NCI-H524 treated with DMSO at 0.1 percent for 48 hours (cell line): ENCODE data around the gene JAG1.

Experiments used
- DNase-seq: peaks from one replicate; lab custom pipeline; 2025; lab: John Stamatoyannopoulos, UW

The JAG1 gene

DNA sequence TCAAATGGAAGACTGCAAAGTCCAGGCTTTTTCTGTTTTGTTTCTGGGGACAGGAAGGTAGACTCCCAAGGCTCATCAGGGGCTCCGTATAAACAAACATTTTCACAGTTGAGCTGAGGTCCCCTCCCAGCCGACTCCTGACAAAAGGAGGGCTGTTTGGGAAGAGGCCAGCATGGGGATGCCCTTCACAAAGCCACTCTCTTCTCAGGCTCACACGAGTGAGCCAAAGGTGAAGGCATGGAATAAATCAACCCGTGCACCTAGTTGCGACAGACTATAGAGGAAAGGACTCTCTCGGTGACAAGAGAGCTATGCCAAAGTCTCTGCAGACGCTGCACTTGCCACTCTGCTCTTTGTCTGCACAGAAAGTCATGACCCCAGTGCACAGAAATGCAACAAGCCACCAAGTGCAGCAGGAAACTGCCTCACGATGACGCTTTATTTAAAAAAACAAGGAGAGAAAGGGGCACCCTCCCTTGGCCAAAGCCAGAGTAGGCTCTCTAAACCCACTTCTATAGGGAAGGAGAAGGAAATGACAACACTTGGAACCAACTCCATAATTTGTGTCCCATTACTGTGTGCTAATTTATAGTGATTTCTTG is 21.0 kb downstream of the JAG1 start:
- no peak for DNase-seq

DNA sequence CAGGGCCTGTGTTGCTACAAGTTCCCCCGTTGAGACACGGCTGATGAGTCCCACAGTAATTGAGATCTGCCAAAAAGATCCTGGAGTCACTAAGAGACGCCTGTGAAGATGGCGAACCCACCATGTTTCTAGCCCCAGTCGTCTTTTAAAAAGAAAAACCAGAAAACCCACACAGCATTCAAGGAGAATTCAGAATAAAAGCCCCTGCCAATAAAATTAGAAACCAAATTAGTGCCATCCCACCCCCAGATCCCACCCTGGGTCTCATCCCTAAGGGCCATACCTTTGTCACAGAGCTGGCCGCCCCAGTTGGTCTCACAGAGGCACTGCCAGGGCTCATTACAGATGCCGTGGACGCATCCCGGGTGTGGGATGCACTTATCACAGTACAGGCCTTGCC is 21.6 kb downstream of the JAG1 start:
- DNase-seq: no peak

DNA sequence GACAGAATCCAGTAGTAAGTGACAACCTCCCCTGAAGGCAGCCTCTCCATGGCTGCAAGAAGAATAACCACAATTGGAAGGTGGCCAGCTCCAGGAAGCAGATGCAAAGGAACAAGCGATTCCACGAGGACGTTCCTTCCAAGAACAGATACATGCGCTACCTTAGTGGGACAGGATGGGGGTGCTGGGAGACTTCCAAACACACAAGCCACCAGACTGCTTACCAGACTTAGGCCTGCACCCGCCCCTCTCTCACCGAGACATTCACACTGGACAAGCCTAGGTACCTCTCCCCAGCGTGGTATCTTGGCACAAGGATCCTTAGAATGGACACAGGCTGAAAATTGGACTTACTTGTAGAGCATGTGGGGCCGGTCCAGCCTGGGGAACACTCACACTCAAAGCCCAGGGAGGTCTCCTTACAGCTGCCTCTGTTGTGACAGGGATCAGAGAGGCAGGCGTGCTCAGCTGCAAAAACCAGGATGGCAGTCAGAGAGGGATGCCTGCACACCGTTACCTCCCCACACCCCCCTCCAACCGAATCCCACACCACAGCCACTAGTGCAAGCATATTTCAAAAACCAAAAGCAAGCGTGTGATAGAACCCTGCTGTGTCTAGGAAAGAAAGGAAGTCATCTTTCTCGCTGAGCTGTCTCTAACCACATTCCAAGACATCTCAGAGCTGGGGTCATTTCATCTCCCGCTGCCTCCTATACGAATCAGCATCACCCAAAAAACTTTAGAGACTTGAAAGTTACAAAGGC is 22.4 kb downstream of the JAG1 start:
- no peak for DNase-seq

DNA sequence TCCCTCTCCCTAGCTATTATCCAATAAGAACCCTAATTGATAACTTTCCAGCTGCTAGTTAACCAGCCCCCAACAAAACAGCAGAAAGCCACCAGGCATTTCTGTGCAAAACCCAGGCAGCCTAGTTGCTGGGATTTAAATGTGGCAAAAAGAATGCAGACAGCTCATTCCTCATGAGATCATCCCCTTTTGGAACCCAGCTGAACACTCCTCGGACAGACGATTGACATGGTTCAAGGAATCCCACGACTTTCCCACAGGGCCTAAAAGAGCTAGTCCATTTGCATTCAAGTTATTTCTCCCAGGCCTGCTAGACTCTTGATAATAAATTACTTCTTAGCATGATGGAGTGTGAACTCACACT is 24.0 kb downstream of the JAG1 start:
- DNase-seq: no peak

DNA sequence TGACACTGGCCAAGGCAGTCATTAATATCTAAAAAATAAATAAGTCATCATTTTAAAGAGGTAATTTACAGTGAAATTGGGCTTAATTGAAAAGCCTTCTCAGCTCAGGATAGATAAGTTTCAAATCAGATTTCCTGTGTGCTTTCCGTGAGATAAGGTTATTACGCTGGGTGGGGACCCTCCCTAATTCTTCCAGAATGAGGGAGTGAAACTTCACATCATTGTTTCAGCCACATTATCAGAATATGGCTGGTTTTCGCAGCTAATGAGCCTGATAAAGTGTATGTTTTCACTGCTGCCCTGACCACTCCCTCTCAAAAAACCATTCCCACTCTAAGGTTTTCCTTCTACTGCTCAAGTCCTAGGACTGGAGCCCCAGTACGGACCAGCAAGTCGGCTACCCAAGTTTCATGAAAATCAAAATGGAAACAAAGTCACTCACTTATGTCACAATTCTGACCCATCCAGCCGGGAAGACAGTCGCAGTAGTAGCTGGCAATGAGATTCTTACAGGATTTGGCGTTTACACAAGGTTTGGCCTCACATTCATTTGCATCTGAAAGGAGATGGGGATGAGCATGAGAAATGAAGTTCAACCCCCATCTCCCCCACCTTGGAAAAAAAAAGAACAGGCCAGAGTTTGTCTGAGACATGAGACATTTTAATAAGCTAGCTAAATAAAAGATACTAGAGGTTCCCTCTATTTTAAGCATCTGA is 24.6 kb downstream of the JAG1 start:
- no peak for DNase-seq

DNA sequence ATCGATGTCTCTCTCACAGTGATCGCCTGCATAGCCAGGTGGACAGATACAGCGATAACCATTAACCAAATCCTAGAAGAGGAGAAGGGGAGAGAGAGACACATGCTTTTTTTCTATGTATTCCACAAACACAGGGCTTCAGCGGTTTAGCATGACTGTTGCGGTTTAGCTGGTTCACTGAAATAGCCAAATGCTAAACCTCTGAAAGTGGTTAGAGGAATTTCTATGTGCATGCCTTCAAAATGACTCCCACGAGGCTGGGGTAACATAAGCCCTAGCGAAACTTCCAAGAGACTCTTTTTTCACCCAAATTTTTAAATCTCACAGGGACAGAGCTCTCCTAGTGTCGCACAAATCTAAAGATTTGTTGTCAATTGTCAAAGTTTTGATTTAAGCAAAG is 25.1 kb downstream of the JAG1 start:
- no peak for DNase-seq

DNA sequence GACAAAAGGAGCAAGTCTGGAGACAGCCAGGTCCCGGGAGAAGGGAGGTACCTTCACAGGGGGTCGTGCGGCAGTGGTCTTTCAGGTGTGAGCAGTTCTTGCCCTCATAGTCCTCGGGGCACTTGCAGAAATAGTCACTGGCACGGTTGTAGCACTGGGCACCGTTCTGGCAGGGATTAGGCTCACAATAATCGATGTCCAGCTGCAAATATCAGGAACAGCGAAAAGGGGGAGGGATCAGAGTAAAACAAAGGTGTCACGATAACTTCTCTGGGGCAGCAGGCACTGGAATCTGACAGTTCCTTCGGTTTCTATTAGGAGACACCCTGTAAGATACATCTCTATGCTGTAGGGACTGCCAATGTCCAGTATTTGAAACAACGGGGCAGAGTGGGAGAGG is 25.9 kb downstream of the JAG1 start:
- DNase-seq: no peak

DNA sequence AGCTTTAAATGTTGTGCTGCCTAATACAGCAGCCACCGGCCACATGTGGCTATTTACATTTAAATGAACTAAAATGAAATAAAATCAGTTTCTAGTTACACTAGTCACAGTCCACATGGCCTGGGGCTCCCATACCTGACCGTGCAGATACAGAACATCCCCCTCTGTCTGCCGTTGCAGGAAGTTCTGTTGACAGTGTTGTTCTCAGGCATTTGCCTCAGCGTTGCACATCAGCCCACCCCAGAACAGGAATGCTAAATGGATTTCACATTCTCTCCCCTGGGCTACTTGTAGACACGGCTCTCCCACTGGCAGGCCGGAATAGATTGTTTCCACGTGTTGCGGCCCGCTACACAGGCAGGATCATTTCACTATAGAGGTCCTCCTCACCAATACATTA is 26.3 kb downstream of the JAG1 start:
- DNase-seq: no peak

DNA sequence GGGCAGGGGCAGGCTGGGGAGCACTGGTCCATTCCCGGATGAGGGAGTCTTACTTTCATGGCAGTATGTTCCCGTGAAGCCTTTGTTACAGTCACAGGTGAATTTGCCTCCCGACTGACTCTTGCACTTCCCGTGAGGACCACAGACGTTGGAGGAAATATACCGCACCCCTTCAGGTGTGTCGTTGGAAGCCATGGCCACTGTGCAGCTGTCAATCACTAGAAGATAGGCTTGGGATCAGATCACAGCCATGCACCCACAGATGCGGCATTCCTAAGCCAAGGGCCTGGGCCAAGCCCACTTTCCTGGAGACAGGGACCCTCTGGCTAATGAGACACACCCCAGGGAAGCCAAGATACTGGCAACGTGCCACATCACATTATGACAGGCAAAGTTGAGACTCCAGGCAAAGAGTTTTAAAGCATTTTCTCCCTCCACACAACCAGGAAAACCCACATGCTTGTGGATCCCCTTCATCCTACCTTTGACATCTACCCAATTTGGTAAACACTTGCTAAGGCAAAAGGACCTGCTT is 26.8 kb downstream of the JAG1 start:
- no peak for DNase-seq

DNA sequence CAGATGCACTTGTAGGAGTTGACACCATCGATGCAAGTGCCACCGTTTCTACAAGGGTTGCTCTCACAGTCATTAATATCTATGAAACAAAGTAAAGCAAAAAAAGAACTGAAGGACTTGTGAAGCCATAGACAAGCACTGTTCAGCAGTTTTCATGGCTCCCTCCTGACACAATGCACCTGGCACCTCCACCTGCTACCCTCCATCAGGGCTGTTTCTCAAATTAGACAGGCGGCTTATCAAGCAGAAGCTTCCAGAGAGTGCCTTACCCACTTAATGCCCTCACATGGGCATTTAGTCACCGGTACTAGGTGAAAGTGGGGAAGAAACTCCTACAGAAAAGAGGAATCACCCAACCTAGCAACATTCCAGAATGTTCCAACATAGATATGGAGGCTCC is 27.8 kb downstream of the JAG1 start:
- no peak for DNase-seq

DNA sequence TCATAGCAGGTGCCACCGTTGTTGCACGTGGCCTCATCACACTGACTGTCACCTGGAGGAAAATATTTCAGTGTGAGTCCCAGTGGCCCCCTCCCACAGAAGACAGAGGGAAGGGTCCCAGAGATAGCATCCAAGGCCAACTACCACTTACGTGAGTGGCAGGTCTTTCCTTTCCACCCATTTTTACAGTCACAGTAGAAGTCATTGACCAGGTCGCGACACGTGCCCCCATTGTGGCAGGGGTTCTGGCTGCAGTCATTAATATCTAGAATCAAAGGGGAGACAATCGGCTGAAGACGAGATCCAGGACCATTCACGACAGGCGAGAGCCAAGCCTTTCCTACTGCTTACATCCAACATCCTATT is 28.6 kb downstream of the JAG1 start:
- no peak for DNase-seq

DNA sequence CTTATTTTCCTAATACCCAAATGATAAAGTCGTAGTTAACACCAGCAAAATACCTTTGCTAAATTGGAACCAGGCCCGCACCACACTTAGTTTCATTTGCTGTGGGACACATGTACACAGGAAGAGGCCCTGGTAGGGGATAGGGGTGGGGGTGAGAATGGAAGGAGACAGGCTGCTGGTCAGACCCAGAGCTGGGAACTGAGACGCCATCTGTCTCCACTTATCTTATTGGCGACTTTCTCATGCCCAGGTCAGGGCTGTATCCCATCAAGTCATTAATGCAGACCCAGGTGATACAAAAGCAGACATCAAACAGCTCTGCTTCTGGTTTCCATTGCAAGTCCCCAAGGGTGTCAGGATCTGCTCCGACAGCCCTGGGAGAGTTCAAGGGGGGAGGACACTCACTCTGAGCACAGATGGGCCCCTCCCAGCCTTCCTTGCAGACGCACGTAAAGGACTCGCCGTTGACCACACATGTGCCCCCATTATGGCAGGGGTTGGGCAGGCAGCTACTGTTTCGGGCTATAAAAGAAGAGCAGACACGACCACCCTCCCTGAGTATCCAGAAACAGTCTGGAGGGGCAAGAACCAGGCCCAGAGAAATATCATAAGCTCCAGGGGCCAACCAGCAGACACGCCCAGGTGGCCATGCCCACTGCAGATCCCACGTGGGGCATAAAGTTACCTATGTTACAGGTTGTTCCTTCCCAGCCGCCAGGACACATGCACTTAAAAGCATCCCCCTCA is 29.2 kb downstream of the JAG1 start:
- peak; percentile 27 for DNase-seq

DNA sequence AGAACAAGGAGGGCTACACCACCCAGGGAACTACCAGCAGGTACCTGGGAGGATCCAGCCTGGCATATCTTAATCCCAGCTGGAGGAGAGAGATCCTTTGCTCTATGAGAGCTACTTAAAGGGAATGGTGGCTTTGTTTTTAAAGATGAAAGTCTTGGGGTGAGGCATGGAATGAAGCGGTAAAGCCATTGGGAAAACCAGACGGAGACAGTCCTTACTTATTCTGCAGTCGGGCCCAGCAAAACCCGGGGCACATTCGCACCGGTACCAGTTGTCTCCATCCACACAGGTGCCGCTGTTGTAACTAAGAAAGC is 30.3 kb downstream of the JAG1 start:
- DNase-seq: no peak

DNA sequence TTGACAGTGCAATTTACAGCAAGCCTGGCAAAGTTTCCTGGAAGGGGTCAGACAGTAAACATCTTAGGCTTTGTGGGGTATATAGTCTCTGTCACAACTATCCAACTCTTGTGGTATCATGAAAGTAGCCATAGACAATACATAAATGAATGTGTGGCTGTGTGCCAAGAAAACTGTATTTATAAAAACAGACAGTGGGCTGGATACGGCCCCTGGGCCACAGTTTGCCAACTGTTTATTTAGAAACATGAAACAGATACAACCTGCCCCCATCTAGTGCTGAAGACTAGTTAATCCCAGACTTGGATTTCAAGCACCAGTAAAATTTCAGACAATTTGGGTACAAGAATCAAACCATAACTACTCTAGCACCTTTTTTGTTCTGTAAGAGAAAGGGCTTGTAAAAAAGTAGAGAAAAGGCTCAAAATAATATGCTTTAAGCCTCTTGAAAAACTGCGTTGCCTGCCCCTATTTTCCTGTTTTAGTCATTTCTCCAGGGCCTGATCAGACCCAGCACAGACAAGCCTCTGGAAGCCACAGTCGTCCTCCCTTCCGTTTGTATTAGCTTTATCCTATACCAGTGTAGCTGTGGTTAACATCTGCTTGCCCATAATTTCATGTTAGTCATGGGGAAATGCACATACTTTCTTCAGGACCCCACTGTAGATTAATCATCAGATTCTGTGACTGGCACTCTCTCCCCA is 30.8 kb downstream of the JAG1 start:
- DNase-seq: no peak

DNA sequence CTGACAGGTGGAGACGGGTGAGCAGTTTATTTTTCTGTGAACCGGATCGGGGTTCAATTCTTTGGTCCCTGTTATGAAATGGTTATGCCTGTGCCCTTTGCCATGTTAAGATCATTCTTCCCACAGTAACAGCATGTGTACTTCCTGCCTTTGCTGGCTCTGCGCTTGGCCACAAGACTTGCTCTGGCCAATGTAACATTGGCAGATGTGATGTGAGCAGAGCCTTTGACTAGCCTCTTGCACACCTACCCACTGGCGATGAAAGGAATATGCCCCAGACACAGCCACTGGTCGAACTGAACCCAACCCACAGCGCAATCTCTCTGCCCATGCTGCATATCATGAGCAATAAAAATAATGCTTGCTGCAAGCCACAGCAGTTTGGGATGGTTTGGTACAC is 31.9 kb downstream of the JAG1 start:
- no peak for DNase-seq

DNA sequence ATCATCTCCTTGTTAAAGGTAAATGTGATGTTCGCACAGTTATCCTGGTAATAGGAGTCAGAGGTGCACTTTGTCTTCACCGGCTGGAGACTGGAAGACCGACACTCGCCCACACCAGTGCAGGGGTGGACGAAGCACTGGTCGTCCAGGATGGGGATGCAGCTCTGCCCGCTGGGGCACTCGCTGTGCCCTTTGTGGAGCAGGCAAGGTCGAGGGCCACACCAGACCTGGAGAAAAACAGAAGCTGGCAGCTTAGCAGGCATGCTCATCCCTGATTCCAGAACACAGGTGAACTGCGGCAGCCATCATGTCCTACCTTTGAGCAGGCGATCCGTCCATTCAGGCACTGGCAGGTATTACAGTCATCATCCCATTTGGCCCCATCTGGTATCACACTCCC is 32.3 kb downstream of the JAG1 start:
- no peak for DNase-seq

DNA sequence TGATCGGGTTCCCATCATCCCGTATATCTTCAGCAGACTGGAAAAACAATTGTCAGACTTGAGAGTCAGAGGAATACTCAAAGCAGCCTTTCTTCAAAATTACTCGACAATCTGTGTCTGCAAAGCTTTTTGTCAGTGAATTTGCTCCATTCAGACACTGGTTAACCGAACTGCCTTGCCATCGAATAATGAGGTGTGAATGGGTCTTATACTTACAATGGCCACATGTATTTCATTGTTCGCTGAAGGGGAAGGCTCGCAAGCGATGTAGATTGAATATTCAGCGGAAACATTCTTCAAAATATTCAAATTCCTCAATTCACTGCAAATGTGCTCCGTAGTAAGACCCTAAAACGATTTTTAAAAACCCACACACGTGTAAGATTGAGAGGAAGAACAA is 32.9 kb downstream of the JAG1 start:
- DNase-seq: no peak

DNA sequence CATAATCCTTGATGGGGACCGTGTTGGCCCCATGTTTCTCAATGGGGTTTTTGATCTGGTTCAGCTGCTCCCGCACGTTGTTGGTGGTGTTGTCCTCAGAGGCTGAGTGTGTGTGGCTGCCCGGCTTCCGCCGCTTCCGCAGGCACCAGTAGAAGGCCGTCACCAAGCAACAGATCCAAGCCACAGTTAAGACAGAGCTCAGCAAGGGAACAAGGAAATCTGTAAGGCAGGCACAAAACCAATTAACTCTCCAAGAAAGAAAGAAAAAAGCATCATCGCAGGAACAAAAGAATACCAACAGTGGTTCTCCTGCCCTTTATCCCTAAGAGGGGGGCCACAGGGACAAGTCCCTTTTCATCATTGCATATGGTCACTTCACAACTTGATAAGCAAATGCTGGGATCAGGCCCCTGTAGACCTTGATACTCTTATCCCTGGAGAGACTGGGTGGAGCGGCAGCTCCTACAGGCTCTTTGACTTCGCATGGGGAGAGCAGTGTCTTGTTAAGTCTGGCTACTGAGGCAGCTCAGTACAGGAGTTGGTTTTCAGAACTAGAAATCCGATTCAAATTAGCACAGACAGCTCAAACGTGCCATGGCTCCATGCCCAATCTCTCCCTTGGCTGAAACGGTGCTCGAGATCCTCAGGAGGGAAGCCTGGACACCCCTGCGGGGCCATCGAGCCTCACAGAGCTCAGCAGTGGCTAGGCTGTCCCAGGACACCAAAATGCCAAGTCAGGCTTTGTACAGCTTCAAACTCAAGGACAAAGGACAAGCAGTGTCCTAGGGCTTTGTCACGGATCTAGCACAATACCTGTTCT is 33.9 kb downstream of the JAG1 start:
- no peak for DNase-seq

DNA sequence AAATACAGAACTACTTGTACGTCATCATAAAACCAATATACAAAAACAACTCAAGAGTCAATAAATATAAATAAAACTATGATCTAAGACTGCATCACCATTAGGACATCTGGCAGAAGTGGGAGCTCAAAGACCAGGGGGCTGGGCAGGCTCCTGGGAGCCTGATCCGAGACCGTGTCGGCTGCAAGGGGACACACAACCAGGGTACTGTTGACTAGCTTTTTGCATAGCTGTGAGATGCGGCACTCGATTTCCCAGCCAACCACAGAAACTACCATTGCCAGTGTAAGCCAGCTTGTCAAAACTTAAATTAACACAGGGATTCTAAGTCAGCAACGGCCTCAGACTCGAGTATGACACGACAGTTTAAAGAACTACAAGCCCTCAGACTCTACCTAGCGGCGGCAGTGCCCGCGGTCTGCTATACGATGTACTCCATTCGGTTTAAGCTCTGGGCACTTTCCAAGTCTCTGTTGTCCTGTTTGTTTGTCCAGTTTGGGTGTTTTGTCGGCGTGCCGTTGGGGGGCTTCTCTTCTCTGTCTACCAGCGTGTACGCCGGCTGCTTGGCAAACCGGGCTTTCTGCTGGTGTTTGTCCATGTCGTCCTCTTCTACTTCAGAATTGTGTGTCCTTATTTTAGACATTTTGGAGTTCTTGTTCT is 34.6 kb downstream of the JAG1 start:
- DNase-seq: no peak

DNA sequence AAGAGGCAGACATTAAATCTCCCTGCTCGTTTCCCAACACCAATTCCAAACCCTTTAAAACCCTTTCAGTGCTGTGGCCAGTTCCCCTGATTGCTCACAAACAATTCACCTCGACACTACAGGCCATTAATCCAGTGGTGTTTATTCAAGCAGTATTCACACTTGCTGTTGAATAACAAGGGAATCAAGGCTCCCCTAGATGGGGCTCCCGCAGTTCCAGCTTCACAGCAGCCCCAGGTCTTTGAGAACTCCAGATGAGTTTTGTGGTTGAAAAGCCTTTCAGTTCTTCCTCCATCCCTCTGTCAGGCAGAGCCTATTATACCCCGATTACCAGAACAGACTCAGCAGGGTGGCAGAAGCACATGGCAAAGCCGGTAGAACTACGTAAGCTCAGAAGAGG is 36.2 kb downstream of the JAG1 start:
- DNase-seq: no peak
